Glutamatergic neuron (in vitro differentiated cells): ENCODE data around the gene FGF1. TPM values are rescaled to one million over a fixed set of nuclear protein-coding genes. Genes with fewer than 3 reads are reported as not detected.

Experiments
- DNase-seq: peaks from one replicate; pipeline ENCODE4 v3.0.0; 2022
- H3K27ac Mint-ChIP-seq: one replicate; pipeline ENCODE4 v1.8.0; 2020; ENCODE audit warnings: mild to moderate bottlenecking, mixed read lengths, inconsistent platforms; ENCODE audit not compliant: unreplicated experiment
- H3K27me3 Mint-ChIP-seq: one replicate; pipeline ENCODE4 v1.8.0; 2020; ENCODE audit warnings: mild to moderate bottlenecking, moderate library complexity, mixed read lengths, inconsistent platforms; ENCODE audit not compliant: unreplicated experiment
- H3K36me3 Mint-ChIP-seq: one replicate; pipeline ENCODE4 v1.8.0; 2020; ENCODE audit warnings: mild to moderate bottlenecking, mixed read lengths, inconsistent platforms; ENCODE audit not compliant: unreplicated experiment
- H3K4me1 Mint-ChIP-seq: one replicate; pipeline ENCODE4 v1.8.0; 2020; ENCODE audit warnings: mild to moderate bottlenecking, low read depth, mixed read lengths, inconsistent platforms; ENCODE audit not compliant: unreplicated experiment
- H3K4me3 Mint-ChIP-seq: one replicate; pipeline ENCODE4 v1.8.0; 2020; ENCODE audit warnings: mild to moderate bottlenecking, mixed read lengths, inconsistent platforms; ENCODE audit not compliant: unreplicated experiment
- H3K9me3 Mint-ChIP-seq: one replicate; pipeline ENCODE4 v1.8.0; 2020; ENCODE audit warnings: mild to moderate bottlenecking, moderate library complexity, mixed read lengths, inconsistent platforms; ENCODE audit not compliant: unreplicated experiment
- total RNA-seq: library from RNA; stranded (reverse); fragmentation: NEBNext Ultra II Directional; extraction: Animal tissue kit (Norgen Biotek cat#: 25700); gene quantifications from one replicate; pipeline ENCODE4 v1.2.1, GENCODE V29; 2021; ENCODE audit not compliant: unreplicated experiment
- TF ChIP-seq, protein P1 (sequence below): fragments of 200-600 bp; sonication (generic); IDR thresholded peaks from one replicate; pipeline ENCODE4 v1.5.0; 2021; ENCODE audit not compliant: partially characterized antibody, unreplicated experiment

FGF1 gene
- total RNA-seq, 1 donor from 2014 or later = not detected

DNA sequence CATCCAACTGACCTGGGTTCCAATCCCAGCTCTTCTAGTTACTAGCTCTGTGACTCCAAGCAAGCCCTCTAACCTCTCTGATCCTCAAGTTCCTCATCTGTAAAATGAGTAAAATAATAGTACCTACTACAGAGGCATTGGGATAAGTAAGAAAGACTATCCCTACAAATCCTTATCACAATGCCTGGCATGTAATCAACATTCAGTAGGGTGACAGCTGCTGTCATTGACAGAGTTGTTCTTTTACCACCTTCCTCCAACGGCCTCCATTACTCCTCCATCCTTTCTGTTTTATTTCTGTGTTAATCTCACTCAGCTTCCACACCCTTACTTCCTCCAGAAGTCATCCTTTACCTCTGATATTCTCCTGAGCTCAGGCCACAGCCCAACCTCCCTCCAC, 40.4 kb downstream of the FGF1 start:
- TF ChIP-seq, protein P1, sequence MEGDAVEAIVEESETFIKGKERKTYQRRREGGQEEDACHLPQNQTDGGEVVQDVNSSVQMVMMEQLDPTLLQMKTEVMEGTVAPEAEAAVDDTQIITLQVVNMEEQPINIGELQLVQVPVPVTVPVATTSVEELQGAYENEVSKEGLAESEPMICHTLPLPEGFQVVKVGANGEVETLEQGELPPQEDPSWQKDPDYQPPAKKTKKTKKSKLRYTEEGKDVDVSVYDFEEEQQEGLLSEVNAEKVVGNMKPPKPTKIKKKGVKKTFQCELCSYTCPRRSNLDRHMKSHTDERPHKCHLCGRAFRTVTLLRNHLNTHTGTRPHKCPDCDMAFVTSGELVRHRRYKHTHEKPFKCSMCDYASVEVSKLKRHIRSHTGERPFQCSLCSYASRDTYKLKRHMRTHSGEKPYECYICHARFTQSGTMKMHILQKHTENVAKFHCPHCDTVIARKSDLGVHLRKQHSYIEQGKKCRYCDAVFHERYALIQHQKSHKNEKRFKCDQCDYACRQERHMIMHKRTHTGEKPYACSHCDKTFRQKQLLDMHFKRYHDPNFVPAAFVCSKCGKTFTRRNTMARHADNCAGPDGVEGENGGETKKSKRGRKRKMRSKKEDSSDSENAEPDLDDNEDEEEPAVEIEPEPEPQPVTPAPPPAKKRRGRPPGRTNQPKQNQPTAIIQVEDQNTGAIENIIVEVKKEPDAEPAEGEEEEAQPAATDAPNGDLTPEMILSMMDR = no peak
- Mint-ChIP-seq H3K36me3 (no peaks in the 10 kb centered on the region), H3K27ac (no peak overlapping the region)

DNA sequence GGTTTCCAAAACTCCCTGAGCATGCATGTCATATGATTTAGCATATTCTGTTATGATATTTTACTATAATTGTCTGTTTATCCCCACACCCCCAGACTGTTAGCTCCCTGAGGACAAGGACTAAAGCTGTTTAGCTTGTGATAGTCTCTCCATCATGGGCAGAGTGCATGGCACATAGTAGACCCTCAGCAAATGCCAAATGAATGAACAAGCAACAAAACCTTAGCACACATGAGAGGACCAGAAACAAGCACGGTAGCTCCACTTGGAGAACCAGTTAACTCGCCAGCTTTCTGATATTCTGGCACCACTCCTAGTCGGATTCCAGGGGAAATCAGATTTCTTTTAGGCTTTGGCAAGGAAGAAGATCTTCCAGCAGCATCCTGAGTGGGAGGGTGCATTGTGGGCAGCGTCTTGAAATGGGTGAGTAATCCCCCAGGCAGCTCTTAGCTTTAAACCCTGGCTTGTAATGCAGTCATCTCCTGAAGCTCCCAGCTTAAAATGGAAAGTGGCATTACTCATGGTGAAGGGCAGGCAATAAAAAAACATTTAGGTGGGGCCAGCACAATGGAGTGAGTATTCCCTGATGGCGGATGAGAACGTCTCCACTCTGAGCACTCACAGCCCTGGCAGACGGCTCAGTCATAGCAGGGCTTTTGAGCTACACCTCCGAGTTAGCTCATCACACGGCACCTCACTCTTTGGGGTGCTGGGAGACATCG, 41.1 kb downstream of the FGF1 start:
- peak overlapping the region; percentile 19 for H3K27ac Mint-ChIP-seq
- H3K4me1 Mint-ChIP-seq = peaks cover 29% of the 10 kb centered on the region
- TF ChIP-seq, protein P1 = no peak
- no peak overlapping the region for H3K4me3 Mint-ChIP-seq
- no peaks in the 10 kb centered on the region for H3K9me3 Mint-ChIP-seq
- H3K27me3 Mint-ChIP-seq = no peaks in the 10 kb centered on the region
- no peaks in the 10 kb centered on the region for H3K36me3 Mint-ChIP-seq
- DNase-seq = no peak

More for the DNA sequence above, 40.4 kb downstream of the FGF1 start:
- no peaks in the 10 kb centered on the region for H3K27me3 Mint-ChIP-seq
- no peak for DNase-seq
- no peaks in the 10 kb centered on the region for H3K9me3 Mint-ChIP-seq
- peaks cover 24% of the 10 kb centered on the region for H3K4me1 Mint-ChIP-seq
- H3K4me3 Mint-ChIP-seq = no peak overlapping the region

DNA sequence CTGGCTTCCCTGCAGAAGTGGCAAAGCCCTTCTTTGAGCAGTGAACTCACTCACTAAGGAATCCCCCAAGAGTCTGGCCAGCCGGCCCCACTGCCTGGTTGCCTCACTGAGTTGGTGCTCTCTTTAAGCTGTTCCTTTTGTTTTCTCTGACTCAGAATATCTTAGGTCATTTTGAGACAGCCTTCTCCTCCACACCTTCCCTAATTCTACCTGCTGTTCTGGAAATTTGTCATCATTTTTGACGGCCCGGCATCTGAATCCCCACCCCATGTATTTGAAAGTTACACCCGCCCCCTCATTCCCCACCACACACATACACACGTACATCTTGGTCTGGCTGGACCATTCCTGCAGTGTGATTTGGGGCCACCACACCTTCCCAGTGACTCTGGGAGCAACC, 41.8 kb downstream of the FGF1 start:
- H3K27me3 Mint-ChIP-seq = no peaks in the 10 kb centered on the region
- no peaks in the 10 kb centered on the region for H3K9me3 Mint-ChIP-seq
- H3K4me3 Mint-ChIP-seq = no peak overlapping the region
- TF ChIP-seq, protein P1 = no peak
- no peaks in the 10 kb centered on the region for H3K36me3 Mint-ChIP-seq
- no peak for DNase-seq
- peaks cover 30% of the 10 kb centered on the region for H3K4me1 Mint-ChIP-seq
- no peak overlapping the region for H3K27ac Mint-ChIP-seq

DNA sequence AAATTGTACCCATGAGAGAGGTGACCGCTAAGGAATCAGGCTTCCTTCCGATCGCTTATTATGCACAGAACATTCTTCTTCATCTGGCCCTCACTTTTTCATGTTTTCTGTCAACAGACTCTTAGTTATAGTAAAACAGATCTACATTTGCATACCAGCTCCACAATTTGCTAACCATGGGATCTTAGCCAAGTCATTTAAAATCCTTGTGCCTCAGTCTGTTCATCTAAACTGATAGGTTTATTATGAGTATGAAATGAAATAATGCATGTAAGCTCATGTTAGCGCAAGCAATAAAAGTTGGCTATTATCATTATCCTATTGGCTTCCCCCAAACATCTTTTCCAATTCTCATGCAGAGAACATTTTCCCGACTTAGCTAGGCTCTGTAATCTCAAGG, 42.3 kb downstream of the FGF1 start:
- H3K27ac Mint-ChIP-seq = no peak overlapping the region
- no peaks in the 10 kb centered on the region for H3K36me3 Mint-ChIP-seq
- H3K4me3 Mint-ChIP-seq = no peak overlapping the region
- peaks cover 30% of the 10 kb centered on the region for H3K4me1 Mint-ChIP-seq
- TF ChIP-seq, protein P1 = no peak
- H3K27me3 Mint-ChIP-seq = no peaks in the 10 kb centered on the region
- no peaks in the 10 kb centered on the region for H3K9me3 Mint-ChIP-seq
- DNase-seq = no peak

DNA sequence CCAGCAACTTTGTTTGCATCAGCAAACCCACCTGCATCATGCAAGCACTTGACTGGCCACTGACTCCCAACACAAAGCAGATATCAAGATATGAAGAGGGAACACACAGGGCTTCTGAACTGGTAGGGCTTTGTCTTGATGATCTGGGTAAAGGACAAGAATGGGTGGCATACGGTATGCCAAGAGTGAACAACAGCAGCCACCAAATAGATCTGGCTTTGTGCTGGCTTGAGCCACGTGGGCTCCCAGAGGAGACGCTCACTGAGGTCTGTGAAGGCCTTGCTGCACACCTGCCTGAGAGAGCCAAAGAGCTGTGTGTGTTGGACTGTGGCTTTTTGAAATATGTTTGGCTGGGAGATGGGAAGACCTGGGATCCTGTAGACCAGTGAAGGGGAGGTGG, 43.5 kb downstream of the FGF1 start:
- H3K27ac Mint-ChIP-seq = no peak overlapping the region
- no peak for DNase-seq
- TF ChIP-seq, protein P1 = no peak
- H3K4me3 Mint-ChIP-seq = no peak overlapping the region
- H3K27me3 Mint-ChIP-seq = no peaks in the 10 kb centered on the region
- no peaks in the 10 kb centered on the region for H3K36me3 Mint-ChIP-seq
- no peaks in the 10 kb centered on the region for H3K9me3 Mint-ChIP-seq
- H3K4me1 Mint-ChIP-seq = peaks cover 39% of the 10 kb centered on the region
